GM12878 (cell line): ENCODE data around the gene PTGS1. TPM values are rescaled to one million over a fixed set of nuclear protein-coding genes. Genes with fewer than 3 reads are reported as not detected.

Source experiments
- ATAC-seq: fragments of 200-7000 bp; cut with Tn5 transposase; 3 replicates; pipeline ENCODE4 v1.9.1; 2020; ENCODE audit warnings: mild to moderate bottlenecking, moderate library complexity
- BruUV-seq: library from RNA; stranded (reverse); fragments of 400-500 nt; replicated peaks from 2 replicates; lab custom pipeline; 2021; lab: Mats Ljungman, UMichigan
- CTCF ChIA-PET: fragments of 300-600 bp; sonication (Branson Sonifier 250); formaldehyde crosslinking; extraction: SDS; loops from one replicate; lab custom pipeline; 2021; ENCODE audit warnings: inconsistent platforms; lab: Yijun Ruan, JAX
- POLR2A ChIA-PET: fragments of 350-600 bp; formaldehyde crosslinking; extraction: SDS; loops from one replicate; lab custom pipeline; 2021; ENCODE audit warnings: inconsistent platforms; lab: Charles Lee
- RAD21 ChIA-PET: fragments of 300-600 bp; sonication (Branson Sonifier 250); formaldehyde crosslinking; loops from one replicate; lab custom pipeline; 2023; ENCODE audit warnings: antibody characterized with exemption; ENCODE audit not compliant: unreplicated experiment; lab: Charles Lee
- SMC1A ChIA-PET: fragments of 300-600 bp; sonication (Branson Sonifier 250); formaldehyde crosslinking; loops from one replicate; lab custom pipeline; 2023; ENCODE audit not compliant: unreplicated experiment, uncharacterized antibody; lab: Charles Lee
- DNase-seq: peaks from one replicate; pipeline ENCODE4 v3.0.0-alpha.2; 2011; ENCODE audit warnings: low read depth, low spot score
- FAIRE-seq: peaks from 3 replicates; lab custom pipeline; 2011; peaks lifted over from hg19 to GRCh38; lab: Jason Lieb, UNC
- H2AFZ ChIP-seq: 2 replicates; pipeline ENCODE4 v1.6.0; 2011; ENCODE audit warnings: low read depth, low read length, control low read depth; ENCODE audit not compliant: control insufficient read depth
- H3K27ac ChIP-seq: 2 replicates; pipeline ENCODE4 v1.5.1; 2011; ENCODE audit warnings: control low read depth; ENCODE audit not compliant: control insufficient read depth, insufficient read depth
- H3K27me3 ChIP-seq, 2 experiments: replicated peaks in 1 of 2; 2 replicates each; pipeline versions ENCODE4 v1.6.0 to v1.6.1; 2011; ENCODE audit warnings: low read length in 1 of 2; ENCODE audit not compliant: control insufficient read depth in 2 of 2, insufficient read depth in 2 of 2
- H3K36me3 ChIP-seq, 2 experiments: 2 replicates each; pipeline ENCODE4 v1.5.1; 2011; ENCODE audit warnings: low read length in 1 of 2; ENCODE audit not compliant: control insufficient read depth in 2 of 2, insufficient read depth in 2 of 2
- H3K4me1 ChIP-seq: 2 replicates; pipeline ENCODE4 v1.6.1; 2011; ENCODE audit warnings: mild to moderate bottlenecking, low read length, moderate library complexity, mixed read lengths; ENCODE audit not compliant: control insufficient read depth, insufficient read depth
- H3K4me2 ChIP-seq: 2 replicates; pipeline ENCODE4 v1.6.0; 2011; ENCODE audit warnings: control low read depth; ENCODE audit not compliant: control insufficient read depth, insufficient read depth
- H3K4me3 ChIP-seq: fragments of 200-600 bp; sonication (generic); 2 replicates; pipeline ENCODE4 v1.5.1; 2016
- H3K79me2 ChIP-seq: 2 replicates; pipeline ENCODE4 v1.6.0; 2011; ENCODE audit warnings: low read length; ENCODE audit not compliant: control insufficient read depth, insufficient read depth
- H3K9ac ChIP-seq: 2 replicates; pipeline ENCODE4 v1.8.0; 2011; ENCODE audit warnings: low read length, control low read depth, mixed read lengths; ENCODE audit not compliant: control insufficient read depth, insufficient read depth
- H3K9me3 ChIP-seq: replicated peaks from 3 replicates; pipeline ENCODE4 v1.5.1; 2011; ENCODE audit warnings: mild to moderate bottlenecking, low read length; ENCODE audit not compliant: control insufficient read depth, insufficient read depth
- H4K20me1 ChIP-seq: 2 replicates; pipeline ENCODE4 v1.6.0; 2011; ENCODE audit not compliant: control insufficient read depth, insufficient read depth
- BHLHE40 ChIP-seq, 2 experiments: fragments of 450-650 bp in 1 of 2; IDR thresholded peaks; 2 replicates each; pipeline ENCODE4 v1.6.1; 2011 to 2017; ENCODE audit warnings: low read depth in 2 of 2, borderline replicate concordance in 1 of 2, improper control_type of control experiment in 1 of 2, low read length in 1 of 2, mild to moderate bottlenecking in 1 of 2
- CBX3 ChIP-seq: fragments of 200-600 bp; sonication (generic); IDR thresholded peaks from 2 replicates; pipeline ENCODE4 v1.6.1; 2016; ENCODE audit warnings: low read depth, borderline replicate concordance
- EGR1 ChIP-seq, 2 experiments: IDR thresholded peaks; 1 replicate in 1 of 2; 2 replicates in 1 of 2; pipeline ENCODE4 v1.6.1; 2011 to 2012; ENCODE audit warnings: low read depth in 2 of 2, low read length in 2 of 2, borderline replicate concordance in 1 of 2, mild to moderate bottlenecking in 1 of 2, moderate library complexity in 1 of 2
- FOS ChIP-seq: IDR thresholded peaks from 3 replicates; pipeline ENCODE4 v1.6.1; 2011; ENCODE audit warnings: borderline replicate concordance; ENCODE audit not compliant: insufficient read length; ENCODE audit errors: extremely low read depth
- FOXK2 ChIP-seq: fragments of 450-650 bp; IDR thresholded peaks from 2 replicates; pipeline ENCODE4 v1.6.1; 2017; ENCODE audit warnings: mild to moderate bottlenecking, moderate library complexity
- KLF5 ChIP-seq: fragments of 450-650 bp; IDR thresholded peaks from 2 replicates; pipeline ENCODE4 v1.6.1; 2014; ENCODE audit warnings: mild to moderate bottlenecking; ENCODE audit not compliant: partially characterized antibody
- MXI1 ChIP-seq: fragments of 150-350 bp; IDR thresholded peaks from 2 replicates; pipeline ENCODE4 v1.6.1; 2011; ENCODE audit warnings: low read depth, mild to moderate bottlenecking, inconsistent platforms, low read length, improper control_type of control experiment
- NFYB ChIP-seq: IDR thresholded peaks from 2 replicates; pipeline ENCODE4 v1.6.1; 2011; ENCODE audit warnings: low read depth, mild to moderate bottlenecking, low read length, improper control_type of control experiment, moderate library complexity; ENCODE audit not compliant: insufficient read depth
- NR2C2 ChIP-seq: IDR thresholded peaks from 2 replicates; pipeline ENCODE4 v1.6.1; 2011; ENCODE audit warnings: borderline replicate concordance, low read depth; ENCODE audit not compliant: control insufficient read depth, insufficient read length
- PKNOX1 ChIP-seq: fragments of 450-650 bp; IDR thresholded peaks from 2 replicates; pipeline ENCODE4 v1.6.1; 2016; ENCODE audit warnings: mild to moderate bottlenecking
- SKIL ChIP-seq: fragments of 450-650 bp; IDR thresholded peaks from 2 replicates; pipeline ENCODE4 v1.6.1; 2017; ENCODE audit warnings: mild to moderate bottlenecking, low read depth, inconsistent platforms; ENCODE audit not compliant: poor library complexity, severe bottlenecking
- USF1 ChIP-seq: IDR thresholded peaks from 2 replicates; pipeline ENCODE4 v1.6.1; 2011; ENCODE audit warnings: borderline replicate concordance, low read depth, mild to moderate bottlenecking, moderate library complexity, mixed read lengths, low read length; ENCODE audit not compliant: insufficient read depth; ENCODE audit errors: extremely low read length
- YBX1 ChIP-seq: fragments of 450-650 bp; IDR thresholded peaks from 2 replicates; pipeline ENCODE4 v1.6.1; 2016; ENCODE audit warnings: antibody characterized with exemption
- ZSCAN29 ChIP-seq: fragments of 450-650 bp; IDR thresholded peaks from 2 replicates; pipeline ENCODE4 v1.6.1; 2017; ENCODE audit warnings: mild to moderate bottlenecking, moderate library complexity
- WGBS: methylation state at CpG from one replicate; pipeline ENCODE4 v1.1.6; 2016; ENCODE audit warnings: low lambda C conversion rate; ENCODE audit not compliant: insufficient replicate concordance, insufficient coverage; ENCODE audit errors: missing lambda C conversion rate; 5-methylcytosine and 5-hydroxymethylcytosine counted together
- in situ Hi-C: fragments of 300-500 bp; cut with MboI; formaldehyde crosslinking; loops from 9 replicates; pipeline ENCODE4 v1.14.3; 2018; ENCODE audit warnings: mixed read lengths
- intact Hi-C: fragments of 100-400 bp; cut with micrococcal nuclease; formaldehyde crosslinking; loops from one replicate; pipeline ENCODE4 v1.14.2; 2022; ENCODE audit not compliant: unreplicated experiment
- polyA plus RNA-seq, 11 experiments: library from polyadenylated mRNA; depleted of rRNA in 4 of 11; unstranded in 6 of 11; stranded (reverse) in 5 of 11; fragments of >200 nt; fragmentation: Nextera tagmentation in 4 of 11; fragmentation: Illumina TruSeq in 1 of 11; extraction: Ambion mirVana in 4 of 11; extraction: Trizol in 1 of 11; gene quantifications; 1 replicate in 1 of 11; 2 replicates in 10 of 11; pipeline versions ENCODE4 v1.2.1 to v1.2.3, GENCODE V29; 2011 to 2016; ENCODE audit warnings: inconsistent platforms in 2 of 11, missing spikeins in 2 of 11, low read depth in 1 of 11
- total RNA-seq, 4 experiments: library from RNA; depleted of rRNA in 3 of 4; stranded (reverse); fragments of >200 nt in 3 of 4; fragmentation: Illumina TruSeq in 1 of 4; extraction: Trizol in 1 of 4; gene quantifications; 2 replicates each; pipeline versions ENCODE4 v1.2.1 to v1.2.3, GENCODE V29; 2013 to 2021

The PTGS1 gene
- total and polyA plus RNA-seq, 10 of the 15 experiments (the other 5 are each of a cell fraction or from before 2014, with no cell fraction given), result 0.16 to 2.8 (median 0.96) TPM

GRCh38 chr9:122402874-122403273 is 32.0 kb downstream of the PTGS1 start (continued):
- no peak for TF ChIP-seq SKIL
- no peak for TF ChIP-seq NR2C2
- no peak for TF ChIP-seq ZSCAN29
- TF ChIP-seq BHLHE40 (IDR thresholded peaks at IDR 0.05; ENCODE audit: borderline replicate concordance in 1 of 2, low read depth in 2 of 2, low read length in 1 of 2), result no peak
- no peak for TF ChIP-seq CBX3
- no peak for TF ChIP-seq YBX1

GRCh38 chr9:122403381-122404000 is 32.7 kb downstream of the PTGS1 start:
- no TSS peak for BruUV-seq
- no peak overlapping the region for H3K27ac ChIP-seq
- H3K79me2 ChIP-seq, result no peaks in the 10 kb centered on the region
- POLR2A ChIA-PET, result interaction anchor here (0.6 kb wide), 1 partner anchor 43 kb away, joined by 3 read pairs; no protein-coding TSS in a partner anchor
- no peak overlapping the region for H2AFZ ChIP-seq
- RAD21 ChIA-PET, result no interaction called here
- no peaks in the 10 kb centered on the region for H3K4me1 ChIP-seq
- H3K36me3 ChIP-seq, result no peaks in the 10 kb centered on the region
- H3K4me3 ChIP-seq, result no peak overlapping the region
- no peak overlapping the region for H3K4me2 ChIP-seq
- intact Hi-C loops, result no loop called here
- no peaks in the 10 kb centered on the region for H3K27me3 ChIP-seq
- in situ Hi-C loops, result no loop called here
- SMC1A ChIA-PET, result no interaction called here
- no peak for TF ChIP-seq NFYB
- TF ChIP-seq KLF5, result no peak
- no peak for TF ChIP-seq USF1
- no peak for TF ChIP-seq FOXK2
- TF ChIP-seq FOS, result no peak
- no peak for TF ChIP-seq PKNOX1
- no peak for TF ChIP-seq EGR1 (IDR thresholded peaks at IDR 0.05; ENCODE audit: borderline replicate concordance in 1 of 2, low read depth in 2 of 2, low read length in 2 of 2)
- TF ChIP-seq MXI1, result no peak
- no peak for DNase-seq
- no peaks in the 10 kb centered on the region for H4K20me1 ChIP-seq
- no peak overlapping the region for H3K9ac ChIP-seq
- no peak for ATAC-seq
- CTCF ChIA-PET, result no interaction called here
- no peaks in the 10 kb centered on the region; the same call in 2 of the 3 replicates for H3K9me3 ChIP-seq
- FAIRE-seq, result no peak
- 6% methylated on average over 6 of the region's 6 CpGs for WGBS
